K562 (cell line): ENCODE measurements around the gene EFEMP2. TPM values are rescaled to one million over a fixed set of nuclear protein-coding genes. Genes with fewer than 3 reads are reported as not detected.

Source experiments
- ARID1B ChIP-seq: fragments of 450-650 bp; IDR thresholded peaks from 2 replicates; pipeline ENCODE4 v1.6.1; 2016; ENCODE audit warnings: antibody characterized with exemption, mild to moderate bottlenecking, inconsistent platforms
- CHD4 ChIP-seq: fragments of 200-600 bp; sonication (generic); IDR thresholded peaks from 3 replicates; pipeline ENCODE4 v1.6.1; 2012; ENCODE audit warnings: low read depth, mild to moderate bottlenecking, mixed read lengths, low read length, inconsistent platforms; ENCODE audit not compliant: insufficient read depth, insufficient replicate concordance, poor library complexity, severe bottlenecking
- ZBTB7A ChIP-seq: IDR thresholded peaks from 2 replicates; pipeline ENCODE4 v1.6.1; 2011; ENCODE audit warnings: low read depth, mild to moderate bottlenecking, low read length, moderate library complexity, borderline replicate concordance; ENCODE audit not compliant: control insufficient read depth
- ZNF707 ChIP-seq: fragments of 250-450 bp; sonication (Bioruptor Pico); conservative IDR thresholded peaks from 2 replicates; pipeline ENCODE4 v1.8.0; 2022; ENCODE audit warnings: inconsistent platforms, mild to moderate bottlenecking, moderate library complexity
- polyA plus RNA-seq, 8 experiments: library from polyadenylated mRNA; depleted of rRNA in 4 of 8; stranded (reverse) in 5 of 8; unstranded in 3 of 8; fragments of >200 nt; fragmentation: Nextera tagmentation in 2 of 8; fragmentation: Illumina TruSeq in 1 of 8; extraction: Ambion mirVana in 2 of 8; extraction: Trizol in 1 of 8; gene quantifications; 2 replicates each; pipeline versions ENCODE4 v1.2.1 to v1.2.3, GENCODE V29; 2011 to 2014; ENCODE audit warnings: inconsistent platforms in 1 of 8, missing spikeins in 1 of 8
- total RNA-seq, 7 experiments: library from RNA; depleted of rRNA in 6 of 7; stranded (reverse); fragments of >200 nt in 6 of 7; fragmentation: Illumina TruSeq in 2 of 7; extraction: Trizol in 2 of 7; gene quantifications; 2 replicates each; pipeline versions ENCODE4 v1.2.1 to v1.2.3, GENCODE V29; 2011 to 2021; ENCODE audit warnings: low replicate concordance in 1 of 7
- TF ChIP-seq, protein P1 (sequence below), 2 experiments: fragments of 450-650 bp in 1 of 2; sonication (generic) in 1 of 2; formaldehyde crosslinking in 1 of 2; IDR thresholded peaks; 2 replicates each; pipeline versions ENCODE4 v1.7.1 to v1.9.0; 2016 to 2022; ENCODE audit warnings: inconsistent platforms in 1 of 2, mild to moderate bottlenecking in 1 of 2, missing genetic modification reagents in 1 of 2

The EFEMP2 gene
- total and polyA plus RNA-seq, 9 of the 15 experiments (the other 6 are each of a cell fraction or from before 2014, with no cell fraction given) = 0.07 to 2.9 (median 0.69) TPM; not detected in 1

DNA sequence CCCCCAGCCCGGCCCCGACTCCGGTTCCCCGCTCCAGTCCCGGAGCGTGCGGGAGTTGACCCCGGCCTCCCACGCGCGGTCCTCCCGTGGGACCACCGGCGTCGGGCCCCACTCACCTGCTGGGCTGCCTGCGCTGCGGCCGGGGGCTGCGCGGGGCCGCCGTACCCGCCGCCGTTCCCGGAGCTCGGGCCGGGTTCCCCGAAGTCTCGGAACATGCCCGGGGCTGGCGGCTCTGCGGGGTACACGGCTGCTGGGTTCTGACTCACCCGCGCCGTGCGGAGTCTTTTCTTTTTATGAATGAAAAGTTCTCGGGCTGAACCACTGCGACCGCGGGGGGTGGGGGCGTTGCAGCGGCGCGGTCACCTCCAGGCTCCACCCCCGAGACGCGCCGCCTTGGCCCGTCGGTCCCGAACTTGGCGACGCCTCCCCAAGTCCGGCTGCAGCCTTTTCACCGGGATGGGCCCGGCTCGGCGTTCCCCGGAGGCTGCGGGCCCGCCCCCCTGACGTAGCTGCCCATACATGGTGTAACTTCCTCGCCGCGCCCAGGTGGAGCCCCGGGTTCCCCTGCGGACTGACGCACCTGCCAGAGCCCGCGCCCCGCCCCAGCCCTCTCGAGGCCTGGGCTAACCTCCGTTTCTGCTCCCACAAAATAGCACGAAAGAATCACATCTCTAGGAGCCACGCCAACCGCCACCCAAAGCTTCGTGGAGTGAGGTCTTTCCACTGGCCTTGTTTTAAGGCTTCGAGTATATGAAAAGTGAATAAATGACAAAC lies 27.7 kb upstream of the EFEMP2 start, which contains the start of gene FOSL1 (continued):
- TF ChIP-seq, protein P1, sequence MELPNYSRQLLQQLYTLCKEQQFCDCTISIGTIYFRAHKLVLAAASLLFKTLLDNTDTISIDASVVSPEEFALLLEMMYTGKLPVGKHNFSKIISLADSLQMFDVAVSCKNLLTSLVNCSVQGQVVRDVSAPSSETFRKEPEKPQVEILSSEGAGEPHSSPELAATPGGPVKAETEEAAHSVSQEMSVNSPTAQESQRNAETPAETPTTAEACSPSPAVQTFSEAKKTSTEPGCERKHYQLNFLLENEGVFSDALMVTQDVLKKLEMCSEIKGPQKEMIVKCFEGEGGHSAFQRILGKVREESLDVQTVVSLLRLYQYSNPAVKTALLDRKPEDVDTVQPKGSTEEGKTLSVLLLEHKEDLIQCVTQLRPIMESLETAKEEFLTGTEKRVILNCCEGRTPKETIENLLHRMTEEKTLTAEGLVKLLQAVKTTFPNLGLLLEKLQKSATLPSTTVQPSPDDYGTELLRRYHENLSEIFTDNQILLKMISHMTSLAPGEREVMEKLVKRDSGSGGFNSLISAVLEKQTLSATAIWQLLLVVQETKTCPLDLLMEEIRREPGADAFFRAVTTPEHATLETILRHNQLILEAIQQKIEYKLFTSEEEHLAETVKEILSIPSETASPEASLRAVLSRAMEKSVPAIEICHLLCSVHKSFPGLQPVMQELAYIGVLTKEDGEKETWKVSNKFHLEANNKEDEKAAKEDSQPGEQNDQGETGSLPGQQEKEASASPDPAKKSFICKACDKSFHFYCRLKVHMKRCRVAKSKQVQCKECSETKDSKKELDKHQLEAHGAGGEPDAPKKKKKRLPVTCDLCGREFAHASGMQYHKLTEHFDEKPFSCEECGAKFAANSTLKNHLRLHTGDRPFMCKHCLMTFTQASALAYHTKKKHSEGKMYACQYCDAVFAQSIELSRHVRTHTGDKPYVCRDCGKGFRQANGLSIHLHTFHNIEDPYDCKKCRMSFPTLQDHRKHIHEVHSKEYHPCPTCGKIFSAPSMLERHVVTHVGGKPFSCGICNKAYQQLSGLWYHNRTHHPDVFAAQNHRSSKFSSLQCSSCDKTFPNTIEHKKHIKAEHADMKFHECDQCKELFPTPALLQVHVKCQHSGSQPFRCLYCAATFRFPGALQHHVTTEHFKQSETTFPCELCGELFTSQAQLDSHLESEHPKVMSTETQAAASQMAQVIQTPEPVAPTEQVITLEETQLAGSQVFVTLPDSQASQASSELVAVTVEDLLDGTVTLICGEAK (IDR thresholded peaks at IDR 0.05) = no peak
- TF ChIP-seq, protein P1 (CRISPR knock-in tag; IDR thresholded peaks at IDR 0.05) = no peak; the same call in 1 of the 2 replicates
- TF ChIP-seq ZNF707 (CRISPR knock-in tag) = no peak
- no peak for TF ChIP-seq ARID1B
- no peak for TF ChIP-seq CHD4
- TF ChIP-seq ZBTB7A = peak; percentile 83
